SU-DHL-6 (cell line): ENCODE results near the gene DDX3X.

Source experiments
- H2AFZ ChIP-seq: fragments of 200-600 bp; sonication (generic); 2 replicates; pipeline ENCODE4 v1.6.1; 2014; ENCODE audit warnings: low read depth, mild to moderate bottlenecking, moderate library complexity, mixed read lengths, antibody characterized with exemption, low read length; ENCODE audit not compliant: severe bottlenecking
- H3F3A ChIP-seq: fragments of 200-600 bp; shearing (Covaris generic); 2 replicates; pipeline ENCODE4 v1.6.0; 2016; ENCODE audit warnings: antibody characterized with exemption, mild to moderate bottlenecking; ENCODE audit not compliant: insufficient read depth
- H3K27ac ChIP-seq: fragments of 200-600 bp; sonication (generic); 2 replicates; pipeline ENCODE4 v1.5.1; 2016; ENCODE audit warnings: low read depth, mild to moderate bottlenecking, low read length, moderate library complexity, mixed read lengths
- H3K27me3 ChIP-seq: fragments of 200-600 bp; sonication (generic), shearing (Covaris generic); 2 replicates; pipeline ENCODE4 v1.6.0; 2014; ENCODE audit warnings: mild to moderate bottlenecking, low read length
- H3K36me3 ChIP-seq: fragments of 200-600 bp; sonication (generic); 2 replicates; pipeline ENCODE4 v1.6.1; 2014; ENCODE audit warnings: mild to moderate bottlenecking, low read length, mixed read lengths
- H3K4me2 ChIP-seq: fragments of 300-600, 200-600 bp; shearing (Covaris generic), sonication (generic); 2 replicates; pipeline ENCODE4 v1.6.0; 2014; ENCODE audit warnings: low read length, low read depth, mild to moderate bottlenecking; ENCODE audit not compliant: poor library complexity, severe bottlenecking
- H3K4me3 ChIP-seq: fragments of 200-600 bp; sonication (generic); 2 replicates; pipeline ENCODE4 v1.5.1; 2014; ENCODE audit warnings: antibody characterized with exemption, low read length, mild to moderate bottlenecking, mixed read lengths; ENCODE audit not compliant: insufficient read depth, poor library complexity, severe bottlenecking
- H3K79me2 ChIP-seq: fragments of 200-600 bp; sonication (generic); 2 replicates; pipeline ENCODE4 v1.6.1; 2014; ENCODE audit warnings: mild to moderate bottlenecking, low read length, moderate library complexity; ENCODE audit not compliant: insufficient read depth
- H3K9ac ChIP-seq: fragments of 200-600 bp; sonication (generic); 2 replicates; pipeline ENCODE4 v1.7.0; 2014; ENCODE audit warnings: mild to moderate bottlenecking, low read length
- H3K9me2 ChIP-seq: fragments of 200-600 bp; sonication (generic); replicated peaks from 2 replicates; pipeline ENCODE4 v1.6.1; 2014; ENCODE audit warnings: low read length; ENCODE audit not compliant: insufficient read depth
- H3K9me3 ChIP-seq: fragments of 200-600 bp; sonication (generic); 2 replicates; pipeline ENCODE4 v1.6.1; 2014; ENCODE audit warnings: low read length, mixed read lengths; ENCODE audit not compliant: insufficient read depth
- H4K20me1 ChIP-seq: fragments of 200-600 bp; sonication (generic); 2 replicates; pipeline ENCODE4 v1.6.1; 2014; ENCODE audit warnings: low read depth, mild to moderate bottlenecking, antibody characterized with exemption, low read length, moderate library complexity, mixed read lengths
- EZH2phosphoT487 ChIP-seq: fragments of 200-600 bp; sonication (generic), shearing (Covaris generic); conservative IDR thresholded peaks from 2 replicates; pipeline ENCODE4 v1.6.1; 2018; ENCODE audit warnings: mild to moderate bottlenecking, antibody characterized with exemption, low read length, moderate library complexity, mixed read lengths
- TF ChIP-seq, protein P1 (sequence below): fragments of 200-600 bp; sonication (generic); IDR thresholded peaks from one replicate; pipeline ENCODE4 v1.5.1; 2017; ENCODE audit warnings: antibody characterized with exemption, mild to moderate bottlenecking, low read length, moderate library complexity; ENCODE audit not compliant: insufficient read depth, poor library complexity, severe bottlenecking

The DDX3X gene

DNA sequence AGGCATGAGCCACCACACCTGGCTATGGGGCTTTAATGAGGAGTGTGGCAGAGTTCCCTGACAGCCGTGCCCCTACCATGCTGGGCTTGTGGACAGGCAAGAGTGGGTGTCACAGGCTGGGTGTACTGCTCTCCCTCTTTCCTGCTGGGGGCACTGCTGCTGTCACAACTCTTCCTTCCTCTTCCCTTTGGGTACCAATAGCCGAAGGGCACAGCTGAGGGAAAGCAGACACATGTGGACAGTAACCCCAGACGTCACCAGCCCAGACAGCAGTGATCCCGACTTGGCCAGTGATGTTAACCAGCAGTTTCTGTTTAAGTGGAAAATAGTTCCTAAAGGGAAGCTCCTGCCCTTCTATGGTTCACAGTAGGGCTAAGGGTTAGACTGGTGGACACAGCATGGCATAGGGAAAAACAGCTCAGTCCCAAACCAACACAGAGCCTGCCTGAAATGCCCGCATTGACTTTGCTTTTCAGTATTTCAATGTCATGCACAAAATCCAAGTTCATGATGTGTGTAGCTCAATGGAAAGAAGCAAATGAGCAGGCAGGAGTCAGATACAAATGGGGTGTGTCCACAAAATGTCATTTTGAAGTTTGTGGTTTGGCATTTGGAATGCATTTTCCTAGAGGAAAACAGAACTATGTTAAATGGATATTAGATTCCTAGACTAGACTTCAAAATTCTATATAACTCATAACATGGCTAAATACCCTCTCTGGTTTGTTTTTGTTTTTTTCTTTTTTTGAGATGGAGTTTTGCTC, 24.9 kb upstream of the DDX3X start:
- TF ChIP-seq EZH2phosphoT487: no peak
- TF ChIP-seq, protein P1, sequence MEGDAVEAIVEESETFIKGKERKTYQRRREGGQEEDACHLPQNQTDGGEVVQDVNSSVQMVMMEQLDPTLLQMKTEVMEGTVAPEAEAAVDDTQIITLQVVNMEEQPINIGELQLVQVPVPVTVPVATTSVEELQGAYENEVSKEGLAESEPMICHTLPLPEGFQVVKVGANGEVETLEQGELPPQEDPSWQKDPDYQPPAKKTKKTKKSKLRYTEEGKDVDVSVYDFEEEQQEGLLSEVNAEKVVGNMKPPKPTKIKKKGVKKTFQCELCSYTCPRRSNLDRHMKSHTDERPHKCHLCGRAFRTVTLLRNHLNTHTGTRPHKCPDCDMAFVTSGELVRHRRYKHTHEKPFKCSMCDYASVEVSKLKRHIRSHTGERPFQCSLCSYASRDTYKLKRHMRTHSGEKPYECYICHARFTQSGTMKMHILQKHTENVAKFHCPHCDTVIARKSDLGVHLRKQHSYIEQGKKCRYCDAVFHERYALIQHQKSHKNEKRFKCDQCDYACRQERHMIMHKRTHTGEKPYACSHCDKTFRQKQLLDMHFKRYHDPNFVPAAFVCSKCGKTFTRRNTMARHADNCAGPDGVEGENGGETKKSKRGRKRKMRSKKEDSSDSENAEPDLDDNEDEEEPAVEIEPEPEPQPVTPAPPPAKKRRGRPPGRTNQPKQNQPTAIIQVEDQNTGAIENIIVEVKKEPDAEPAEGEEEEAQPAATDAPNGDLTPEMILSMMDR: no peak
- H3K4me3 ChIP-seq: no peak overlapping the region
- H3K36me3 ChIP-seq: no peaks in the 10 kb centered on the region
- no peak overlapping the region for H3K4me2 ChIP-seq
- H3K27ac ChIP-seq: no peak overlapping the region
- H3K9me3 ChIP-seq: no peaks in the 10 kb centered on the region
- H4K20me1 ChIP-seq: no peaks in the 10 kb centered on the region
- no peaks in the 10 kb centered on the region for H3K79me2 ChIP-seq
- no peaks in the 10 kb centered on the region for H3K9me2 ChIP-seq
- H3F3A ChIP-seq: no peaks in the 10 kb centered on the region
- H2AFZ ChIP-seq: no peak overlapping the region
- H3K27me3 ChIP-seq: no peaks in the 10 kb centered on the region
- H3K9ac ChIP-seq: no peak overlapping the region

DNA sequence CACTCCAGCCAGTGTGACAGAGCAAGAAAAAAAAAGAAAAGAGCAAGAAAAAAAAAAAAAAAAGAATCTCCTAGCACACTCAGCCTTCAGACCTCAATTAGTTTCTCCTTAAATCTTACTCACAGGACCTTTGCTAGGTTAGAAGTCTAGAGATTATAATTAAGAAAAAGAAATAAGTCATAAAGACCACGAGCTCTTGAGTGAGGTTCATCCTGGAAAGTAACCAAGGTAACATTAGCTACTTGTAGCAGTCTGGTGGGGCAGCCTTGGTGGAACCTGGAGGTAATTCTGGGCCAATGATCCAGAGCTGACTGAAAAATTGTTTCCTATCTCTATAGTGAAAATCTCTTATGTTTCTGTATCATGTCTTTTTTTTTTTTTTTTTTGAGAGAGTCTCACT, 21.2 kb upstream of the DDX3X start:
- Histone ChIP-seq H2AFZ (no peak overlapping the region), H3K9me3 (no peaks in the 10 kb centered on the region), H4K20me1 (no peaks in the 10 kb centered on the region), H3K9ac (no peak overlapping the region), H3F3A (no peaks in the 10 kb centered on the region), H3K27ac (no peak overlapping the region), H3K4me3 (no peak overlapping the region), H3K79me2 (no peaks in the 10 kb centered on the region), H3K27me3 (no peaks in the 10 kb centered on the region), H3K4me2 (no peak overlapping the region), H3K36me3 (no peaks in the 10 kb centered on the region), H3K9me2 (no peaks in the 10 kb centered on the region)
- TF ChIP-seq EZH2phosphoT487: no peak
- TF ChIP-seq, protein P1: no peak

DNA sequence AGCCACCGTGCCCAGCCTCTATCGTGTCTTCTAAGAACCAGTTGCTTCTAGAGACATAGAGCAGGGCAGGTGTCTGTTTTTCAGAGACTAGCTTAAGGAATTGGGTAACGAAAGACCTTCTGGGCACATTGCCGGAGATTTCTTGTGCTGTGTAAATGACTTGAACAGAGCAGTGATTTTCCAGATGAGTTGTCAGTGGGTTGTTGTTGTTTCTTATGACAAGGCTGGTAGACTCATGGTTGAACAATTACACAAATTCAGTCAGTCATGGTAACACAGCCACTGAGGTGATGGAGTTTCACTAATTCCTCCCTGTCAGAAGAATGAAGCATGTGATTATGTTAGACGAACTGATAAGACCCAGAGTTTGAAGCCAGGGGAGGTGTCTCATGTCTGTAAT, 20.5 kb upstream of the DDX3X start:
- Histone ChIP-seq H3K79me2 (no peaks in the 10 kb centered on the region), H3K9me2 (no peaks in the 10 kb centered on the region), H4K20me1 (no peaks in the 10 kb centered on the region), H3K27me3 (no peaks in the 10 kb centered on the region), H3K36me3 (no peaks in the 10 kb centered on the region), H3K4me3 (no peak overlapping the region), H3F3A (no peaks in the 10 kb centered on the region), H3K9me3 (no peaks in the 10 kb centered on the region), H3K4me2 (no peak overlapping the region), H3K27ac (no peak overlapping the region), H3K9ac (no peak overlapping the region), H2AFZ (no peak overlapping the region)
- TF ChIP-seq, protein P1: no peak
- no peak for TF ChIP-seq EZH2phosphoT487
